Fibroblast of villous mesenchyme (primary cell): ENCODE data around the gene CERCAM. TPM values are rescaled to one million over a fixed set of nuclear protein-coding genes. Genes with fewer than 3 reads are reported as not detected.
A peak's percentile ranks its signal among the peaks of the same experiment; 100 is the strongest.

Source experiments
- DNase-seq: peaks from one replicate; pipeline ENCODE4 v3.0.0-alpha.2; 2010; ENCODE audit warnings: low read depth
- H3K4me3 ChIP-seq: 2 replicates; pipeline ENCODE4 v1.5.1; 2011; ENCODE audit warnings: low read depth, mild to moderate bottlenecking, low read length
- total RNA-seq: library from RNA; depleted of rRNA; stranded (reverse); fragments of >200 nt; gene quantifications from 2 replicates; pipeline ENCODE4 v1.2.3, GENCODE V29; 2012
- TF ChIP-seq, protein P1 (sequence below): IDR thresholded peaks from 2 replicates; pipeline ENCODE4 v1.5.1; 2012; ENCODE audit warnings: low read depth, mild to moderate bottlenecking, low read length; ENCODE audit not compliant: insufficient read depth

The CERCAM gene, protein sequence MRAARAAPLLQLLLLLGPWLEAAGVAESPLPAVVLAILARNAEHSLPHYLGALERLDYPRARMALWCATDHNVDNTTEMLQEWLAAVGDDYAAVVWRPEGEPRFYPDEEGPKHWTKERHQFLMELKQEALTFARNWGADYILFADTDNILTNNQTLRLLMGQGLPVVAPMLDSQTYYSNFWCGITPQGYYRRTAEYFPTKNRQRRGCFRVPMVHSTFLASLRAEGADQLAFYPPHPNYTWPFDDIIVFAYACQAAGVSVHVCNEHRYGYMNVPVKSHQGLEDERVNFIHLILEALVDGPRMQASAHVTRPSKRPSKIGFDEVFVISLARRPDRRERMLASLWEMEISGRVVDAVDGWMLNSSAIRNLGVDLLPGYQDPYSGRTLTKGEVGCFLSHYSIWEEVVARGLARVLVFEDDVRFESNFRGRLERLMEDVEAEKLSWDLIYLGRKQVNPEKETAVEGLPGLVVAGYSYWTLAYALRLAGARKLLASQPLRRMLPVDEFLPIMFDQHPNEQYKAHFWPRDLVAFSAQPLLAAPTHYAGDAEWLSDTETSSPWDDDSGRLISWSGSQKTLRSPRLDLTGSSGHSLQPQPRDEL
- 80.2 and 86.8 TPM in 2 replicates for total RNA-seq

DNA sequence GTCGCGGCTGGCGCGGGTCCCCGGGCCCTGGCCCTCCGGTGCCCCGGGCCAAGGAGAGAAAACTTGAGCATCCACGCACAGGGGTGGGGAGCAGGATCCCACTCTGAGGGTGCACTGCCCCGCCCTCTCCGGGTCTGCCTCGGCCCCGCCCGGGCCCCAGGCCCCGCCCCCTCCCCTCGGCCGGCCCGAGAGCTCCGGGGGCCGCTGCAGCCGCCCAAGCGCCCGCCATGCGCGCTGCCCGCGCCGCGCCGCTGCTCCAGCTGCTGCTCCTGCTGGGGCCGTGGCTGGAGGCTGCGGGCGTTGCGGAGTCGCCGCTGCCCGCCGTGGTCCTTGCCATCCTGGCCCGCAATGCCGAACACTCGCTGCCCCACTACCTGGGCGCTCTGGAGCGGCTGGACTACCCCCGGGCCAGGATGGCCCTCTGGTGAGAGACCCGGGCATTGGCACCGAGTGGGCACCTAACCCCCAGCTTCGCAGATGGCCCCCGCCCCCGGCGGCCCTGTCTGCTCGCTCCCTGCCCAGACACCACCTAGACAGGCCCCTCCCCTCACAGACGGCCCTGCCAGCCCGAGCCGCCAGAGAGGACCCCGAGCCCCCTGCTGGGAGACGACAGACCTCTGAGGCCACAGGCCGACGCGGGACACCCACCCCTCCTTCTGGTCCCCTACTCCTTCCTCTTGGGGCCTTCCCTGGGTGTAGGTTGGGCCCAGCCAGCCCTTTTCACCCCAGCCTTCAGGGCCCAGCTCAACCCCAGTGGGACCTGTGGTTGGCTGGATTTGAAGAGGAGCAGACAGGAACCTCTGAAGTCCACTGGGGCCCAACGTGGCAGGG is at the start of gene CERCAM:
CERCAM (plus strand) TSS at position 207 of the 831 bp plus-strand sequence; CDS start at position 228, 21 bp downstream.
- TF ChIP-seq, protein P1, sequence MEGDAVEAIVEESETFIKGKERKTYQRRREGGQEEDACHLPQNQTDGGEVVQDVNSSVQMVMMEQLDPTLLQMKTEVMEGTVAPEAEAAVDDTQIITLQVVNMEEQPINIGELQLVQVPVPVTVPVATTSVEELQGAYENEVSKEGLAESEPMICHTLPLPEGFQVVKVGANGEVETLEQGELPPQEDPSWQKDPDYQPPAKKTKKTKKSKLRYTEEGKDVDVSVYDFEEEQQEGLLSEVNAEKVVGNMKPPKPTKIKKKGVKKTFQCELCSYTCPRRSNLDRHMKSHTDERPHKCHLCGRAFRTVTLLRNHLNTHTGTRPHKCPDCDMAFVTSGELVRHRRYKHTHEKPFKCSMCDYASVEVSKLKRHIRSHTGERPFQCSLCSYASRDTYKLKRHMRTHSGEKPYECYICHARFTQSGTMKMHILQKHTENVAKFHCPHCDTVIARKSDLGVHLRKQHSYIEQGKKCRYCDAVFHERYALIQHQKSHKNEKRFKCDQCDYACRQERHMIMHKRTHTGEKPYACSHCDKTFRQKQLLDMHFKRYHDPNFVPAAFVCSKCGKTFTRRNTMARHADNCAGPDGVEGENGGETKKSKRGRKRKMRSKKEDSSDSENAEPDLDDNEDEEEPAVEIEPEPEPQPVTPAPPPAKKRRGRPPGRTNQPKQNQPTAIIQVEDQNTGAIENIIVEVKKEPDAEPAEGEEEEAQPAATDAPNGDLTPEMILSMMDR = no peak
- peak within 1 kb of the TSS; percentile 77 for H3K4me3 ChIP-seq
- DNase-seq = peak; percentile 42

DNA sequence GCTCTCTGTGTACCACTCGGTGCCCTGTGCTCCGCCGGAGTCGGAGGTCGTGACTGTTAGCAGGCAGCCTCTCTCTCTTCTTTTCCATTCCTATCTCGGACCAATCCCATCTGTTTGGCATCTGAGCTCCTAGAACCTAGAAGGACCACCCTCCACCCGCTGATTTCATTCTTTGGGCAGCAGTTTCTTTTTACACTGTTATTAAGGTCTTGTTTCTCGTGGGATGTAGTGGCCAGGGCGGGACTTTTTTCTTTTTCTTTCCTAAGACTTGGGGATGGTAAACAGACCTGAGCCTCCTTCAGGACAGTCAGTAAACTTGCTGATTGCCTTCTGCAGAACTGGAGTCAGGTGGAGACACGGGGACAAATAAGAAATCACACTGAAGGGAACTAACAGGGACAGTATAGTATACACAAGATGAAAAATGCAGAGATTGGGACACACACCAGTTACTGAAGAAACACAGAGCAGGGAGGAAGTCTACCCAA is 49.0 kb upstream of the CERCAM start:
- peak; percentile 10 for DNase-seq
- TF ChIP-seq, protein P1 = no peak
- peak overlapping the region; percentile 99 for H3K4me3 ChIP-seq

DNA sequence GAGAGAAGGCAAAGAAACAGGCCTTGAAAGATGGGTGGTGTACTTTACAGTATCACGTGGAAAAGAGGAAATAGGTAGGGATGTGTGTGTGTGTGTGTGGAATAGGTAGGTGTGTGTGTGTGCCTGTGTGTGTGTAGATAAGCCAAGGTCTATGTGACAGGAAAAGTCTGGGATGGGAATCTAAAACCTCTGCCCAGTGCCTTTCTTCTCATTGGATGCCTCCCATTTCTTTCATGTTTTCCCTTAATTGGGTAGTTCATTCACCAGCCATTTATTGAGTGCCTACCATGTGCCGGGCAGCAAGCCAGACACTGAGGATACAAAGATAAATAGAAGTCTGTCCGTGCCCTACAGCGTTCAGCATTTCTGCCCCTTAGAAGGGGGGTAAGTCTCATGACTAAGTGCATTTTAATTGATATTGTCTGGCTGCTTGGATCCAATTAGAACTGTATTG is 48.4 kb upstream of the CERCAM start:
- DNase-seq = no peak
- peak overlapping the region; percentile 99 for H3K4me3 ChIP-seq
- TF ChIP-seq, protein P1 = no peak

DNA sequence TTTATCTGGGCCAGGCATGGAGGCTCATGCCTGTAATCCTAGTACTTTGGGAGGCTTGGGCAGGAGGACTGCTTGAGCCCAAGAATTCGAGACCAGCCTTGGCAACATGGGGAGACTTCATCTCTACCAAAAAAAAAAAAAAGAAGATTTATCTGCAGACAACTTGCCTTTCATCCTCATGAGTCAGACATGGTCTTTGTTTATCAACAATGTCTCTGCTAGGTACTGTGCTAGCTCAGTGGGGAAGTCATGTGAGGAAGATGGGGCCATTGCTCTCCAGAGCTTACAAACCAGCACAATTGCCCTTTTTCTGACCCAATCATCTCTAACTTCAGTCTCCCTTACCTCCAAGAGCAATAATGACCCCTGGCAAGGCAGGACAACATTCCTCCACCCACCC is 47.9 kb upstream of the CERCAM start:
- peak; percentile 67 for DNase-seq
- TF ChIP-seq, protein P1 = no peak
- no peak overlapping the region for H3K4me3 ChIP-seq

DNA sequence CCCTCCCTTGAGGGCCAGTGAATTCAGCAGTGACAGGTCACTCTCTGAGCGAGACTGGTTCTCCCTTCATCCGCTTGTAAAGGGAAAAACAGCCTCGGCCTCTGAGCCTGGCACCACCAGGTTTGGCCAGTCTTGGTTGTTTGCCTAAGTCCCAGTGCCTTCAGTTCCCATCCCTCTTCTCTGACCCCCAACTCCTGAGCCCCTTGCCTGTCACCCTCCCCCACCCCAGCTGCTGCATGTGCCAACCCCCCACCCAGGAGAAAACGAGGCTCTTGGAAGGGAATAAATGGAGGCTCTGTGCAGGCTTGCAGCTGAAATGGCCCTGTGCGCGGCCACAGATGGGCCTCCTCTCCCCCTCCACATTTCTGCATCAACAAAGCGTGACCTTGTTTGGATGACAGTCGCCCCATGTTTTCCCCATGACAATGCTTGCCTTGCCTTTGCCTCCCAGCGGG is 46.4 kb upstream of the CERCAM start:
- TF ChIP-seq, protein P1 = no peak
- no peak overlapping the region for H3K4me3 ChIP-seq
- no peak for DNase-seq

DNA sequence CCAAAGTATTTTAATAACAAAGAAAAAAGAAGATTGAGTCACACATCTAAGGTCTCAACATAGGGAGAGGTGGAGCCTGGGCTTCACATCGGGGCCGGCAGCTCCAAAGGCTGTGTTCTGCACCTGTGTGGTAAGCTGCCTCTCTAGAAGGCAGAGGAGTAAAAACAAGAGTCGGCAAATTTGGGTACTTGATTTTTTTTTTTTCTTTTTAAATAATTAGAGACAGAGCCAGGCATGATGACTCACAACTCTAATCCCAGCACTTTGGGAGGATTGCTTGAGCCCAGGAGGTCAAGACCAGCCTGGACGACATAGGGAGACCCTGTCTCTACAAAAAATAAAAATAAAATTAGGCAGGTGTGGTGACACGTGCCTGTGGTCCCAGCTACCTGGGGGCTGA is 44.8 kb upstream of the CERCAM start:
- TF ChIP-seq, protein P1 = no peak
- no peak overlapping the region for H3K4me3 ChIP-seq
- no peak for DNase-seq
